IMR-90 (cell line): Measurements from ENCODE around the gene PSMB2. TPM values are rescaled to one million over a fixed set of nuclear protein-coding genes. Genes with fewer than 3 reads are reported as not detected.

Source experiments
- ATAC-seq: fragments of 200-7000 bp; cut with Tn5 transposase; 2 replicates; pipeline ENCODE4 v1.9.1; 2020; ENCODE audit warnings: low read depth, mild to moderate bottlenecking, moderate library complexity
- BruUV-seq: library from RNA; stranded (reverse); fragments of 400-500 nt; replicated peaks from 2 replicates; lab custom pipeline; 2021; lab: Mats Ljungman, UMichigan
- CTCF ChIA-PET: fragments of 300-600 bp; formaldehyde crosslinking; extraction: SDS; loops from one replicate; lab custom pipeline; 2021; ENCODE audit warnings: antibody characterized with exemption; lab: Yijun Ruan, JAX
- POLR2A ChIA-PET: fragments of 300-600 bp; sonication (Branson Sonifier 250); formaldehyde crosslinking; loops from one replicate; lab custom pipeline; 2022; ENCODE audit warnings: antibody characterized with exemption; ENCODE audit not compliant: unreplicated experiment; lab: Charles Lee
- DNase-seq: peaks from one replicate; pipeline ENCODE4 v3.0.0; 2013
- H2AFZ ChIP-seq: replicated peaks from 2 replicates; pipeline ENCODE3; 2013; ENCODE audit warnings: low read length, mild to moderate bottlenecking; ENCODE audit not compliant: poor library complexity
- H2AK5ac ChIP-seq: 2 replicates; pipeline ENCODE4 v1.6.1; 2013; ENCODE audit warnings: low read depth, low read length, inconsistent platforms
- H2AK9ac ChIP-seq: replicated peaks from 2 replicates; pipeline ENCODE3; 2013; ENCODE audit warnings: mild to moderate bottlenecking, low read depth, low read length, moderate library complexity; ENCODE audit not compliant: poor library complexity
- H2BK120ac ChIP-seq: 2 replicates; pipeline ENCODE4 v1.6.1; 2013; ENCODE audit warnings: low read depth, low read length, inconsistent platforms
- H2BK15ac ChIP-seq: 3 replicates; pipeline ENCODE4 v1.6.1; 2013; ENCODE audit warnings: low read depth, low read length, inconsistent platforms
- H2BK20ac ChIP-seq: 2 replicates; pipeline ENCODE4 v1.6.1; 2013; ENCODE audit warnings: low read depth, mild to moderate bottlenecking, inconsistent platforms, low read length, moderate library complexity
- H2BK5ac ChIP-seq: 2 replicates; pipeline ENCODE4 v1.6.1; 2013; ENCODE audit warnings: mild to moderate bottlenecking, low read depth, low read length, inconsistent platforms; ENCODE audit not compliant: poor library complexity, severe bottlenecking
- H3K14ac ChIP-seq: replicated peaks from 2 replicates; pipeline ENCODE4 v1.6.1; 2013; ENCODE audit warnings: low read depth, low read length, inconsistent platforms
- H3K18ac ChIP-seq: 2 replicates; pipeline ENCODE4 v1.6.1; 2013; ENCODE audit warnings: low read depth, low read length, control low read depth
- H3K23ac ChIP-seq: 2 replicates; pipeline ENCODE4 v1.6.1; 2013; ENCODE audit warnings: low read depth, low read length, inconsistent platforms
- H3K27ac ChIP-seq: 2 replicates; pipeline ENCODE4 v1.5.1; 2013; ENCODE audit warnings: mild to moderate bottlenecking, control low read depth, low read length; ENCODE audit not compliant: insufficient read depth
- H3K27me3 ChIP-seq: 2 replicates; pipeline ENCODE4 v1.6.1; 2013; ENCODE audit warnings: low read length; ENCODE audit not compliant: control insufficient read depth, insufficient read depth
- H3K36me3 ChIP-seq: 2 replicates; pipeline ENCODE4 v1.6.1; 2013; ENCODE audit warnings: low read length, mixed read lengths; ENCODE audit not compliant: control insufficient read depth, insufficient read depth
- H3K4ac ChIP-seq: 2 replicates; pipeline ENCODE4 v1.6.1; 2013; ENCODE audit warnings: low read depth, low read length, inconsistent platforms
- H3K4me1 ChIP-seq: 2 replicates; pipeline ENCODE4 v1.6.1; 2013; ENCODE audit warnings: low read length, mixed read lengths; ENCODE audit not compliant: control insufficient read depth, insufficient read depth
- H3K4me2 ChIP-seq: 2 replicates; pipeline ENCODE4 v1.6.1; 2013; ENCODE audit warnings: low read depth, mild to moderate bottlenecking, control low read depth, low read length, moderate library complexity
- H3K4me3 ChIP-seq: 2 replicates; pipeline ENCODE4 v1.5.1; 2013; ENCODE audit warnings: low read depth, mild to moderate bottlenecking, control low read depth, low read length, moderate library complexity; ENCODE audit not compliant: insufficient read depth
- H3K56ac ChIP-seq: 2 replicates; pipeline ENCODE4 v1.6.1; 2013; ENCODE audit warnings: low read length, inconsistent platforms; ENCODE audit not compliant: insufficient read depth; ENCODE audit errors: extremely low read depth
- H3K79me1 ChIP-seq, 2 experiments: 2 replicates each; pipeline ENCODE4 v1.6.1; 2013; ENCODE audit warnings: low read length in 2 of 2, inconsistent platforms in 1 of 2, low read depth in 1 of 2
- H3K9ac ChIP-seq: 2 replicates; pipeline ENCODE4 v1.6.1; 2013; ENCODE audit warnings: low read depth, low read length, control low read depth
- H3K9me1 ChIP-seq: 2 replicates; pipeline ENCODE4 v1.6.1; 2013; ENCODE audit warnings: low read length, inconsistent platforms; ENCODE audit not compliant: insufficient read depth
- H3K9me3 ChIP-seq: 2 replicates; pipeline ENCODE4 v1.6.1; 2013; ENCODE audit warnings: low read length; ENCODE audit not compliant: control insufficient read depth, insufficient read depth
- H4K20me1 ChIP-seq: 2 replicates; pipeline ENCODE4 v1.6.1; 2013; ENCODE audit warnings: low read length, inconsistent platforms; ENCODE audit not compliant: insufficient read depth
- H4K5ac ChIP-seq: 2 replicates; pipeline ENCODE4 v1.6.1; 2013; ENCODE audit warnings: mild to moderate bottlenecking, low read depth, low read length, control low read depth
- H4K8ac ChIP-seq, 2 experiments: 2 replicates each; pipeline ENCODE4 v1.6.1; 2013; ENCODE audit warnings: low read depth in 2 of 2, low read length in 2 of 2, control low read depth in 1 of 2, inconsistent platforms in 1 of 2
- H4K91ac ChIP-seq: 2 replicates; pipeline ENCODE4 v1.6.1; 2013; ENCODE audit warnings: low read depth, low read length, inconsistent platforms; ENCODE audit not compliant: insufficient read depth
- MAFK ChIP-seq: IDR thresholded peaks from 2 replicates; pipeline ENCODE4 v1.6.1; 2012; ENCODE audit warnings: low read depth, low read length, improper control_type of control experiment
- WGBS, 2 experiments: methylation state at CpG; one replicate each; pipeline versions ENCODE4 v1.1.5 to v1.1.7; 2013; ENCODE audit warnings: missing lambda C conversion rate in 2 of 2; ENCODE audit not compliant: insufficient read length in 1 of 2; ENCODE audit errors: extremely low coverage in 2 of 2; 5-methylcytosine and 5-hydroxymethylcytosine counted together
- dilution Hi-C: fragments of 300-500 bp; cut with HindIII; formaldehyde crosslinking; loops from one replicate; pipeline ENCODE4 v1.14.3; 2018; ENCODE audit warnings: low sequenced_read_pairs; ENCODE audit not compliant: unreplicated experiment
- in situ Hi-C: fragments of 300-500 bp; cut with MboI; formaldehyde crosslinking; loops from 3 replicates; pipeline ENCODE4 v1.14.3; 2019; ENCODE audit warnings: low sequenced_read_pairs, inconsistent platforms, mixed read lengths
- intact Hi-C: fragments of 100-400 bp; cut with micrococcal nuclease; formaldehyde crosslinking; loops from 2 replicates; pipeline ENCODE4 v1.10.0; 2022
- polyA plus RNA-seq, 3 experiments: library from polyadenylated mRNA; depleted of rRNA; stranded (reverse); fragments of >200 nt; gene quantifications; 2 replicates each; pipeline ENCODE4 v1.2.3, GENCODE V29; 2012; ENCODE audit warnings: low replicate concordance in 1 of 3
- total RNA-seq: library from RNA; depleted of rRNA; stranded (reverse); fragments of >200 nt; gene quantifications from 2 replicates; pipeline ENCODE4 v1.2.3, GENCODE V29; 2012

PSMB2 gene
- total and polyA plus RNA-seq, 2 of the 4 experiments (the other 2 are of a cell fraction) = 23.8 to 86.2 TPM

DNA sequence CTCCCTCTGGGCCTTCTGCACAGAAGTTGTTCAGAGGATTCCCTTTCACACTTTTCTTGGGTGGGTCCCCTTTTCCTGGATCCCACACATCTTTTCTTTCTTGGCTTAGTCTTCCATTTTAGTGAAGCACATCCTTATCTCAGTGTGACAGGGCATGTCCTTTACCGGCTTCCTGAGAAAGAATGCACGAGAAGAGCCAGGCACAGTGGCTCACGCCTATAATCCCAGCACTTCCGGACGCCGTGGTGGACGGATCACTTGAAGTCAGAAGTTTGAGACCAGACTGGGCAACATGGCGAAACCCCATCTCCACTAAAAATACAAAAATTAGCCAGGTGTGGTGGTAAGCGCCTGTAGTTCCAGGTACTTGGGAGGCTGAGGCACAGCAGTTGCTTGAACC is 22.1 kb upstream of the PSMB2 start:
- H2AK9ac ChIP-seq = no peak overlapping the region
- no peak overlapping the region for H3K9ac ChIP-seq
- no peaks in the 10 kb centered on the region for H3K36me3 ChIP-seq
- H2BK15ac ChIP-seq = no peak overlapping the region
- no peak overlapping the region for H4K8ac ChIP-seq
- ATAC-seq (no peak), DNase-seq (no peak)
- H4K20me1 ChIP-seq = no peaks in the 10 kb centered on the region
- H3K9me1 ChIP-seq = no peaks in the 10 kb centered on the region
- no TSS peak for BruUV-seq
- H4K5ac ChIP-seq = no peak overlapping the region
- ChIA-PET CTCF (no interaction called here), POLR2A (no interaction called here)
- 70% methylated on average over 3 of the region's 9 CpGs; no CpG with 5 or more reads in 1 of the 2 experiments for WGBS, 2 experiments
- intact Hi-C loops = no loop called here
- H3K4ac ChIP-seq = no peak overlapping the region
- H3K9me3 ChIP-seq = no peaks in the 10 kb centered on the region
- H3K23ac ChIP-seq = no peak overlapping the region
- H2AK5ac ChIP-seq = no peak overlapping the region
- H3K79me1 ChIP-seq = no peaks in the 10 kb centered on the region
- no peak overlapping the region for H3K14ac ChIP-seq
- H2BK120ac ChIP-seq = no peak overlapping the region
- H2AFZ ChIP-seq = no peak overlapping the region
- H3K27ac ChIP-seq = no peak overlapping the region
- in situ Hi-C loops = no loop called here
- H3K56ac ChIP-seq = no peak overlapping the region
- no peak overlapping the region for H4K91ac ChIP-seq
- H3K4me1 ChIP-seq = no peaks in the 10 kb centered on the region
- no peak overlapping the region for H3K4me2 ChIP-seq
- H3K27me3 ChIP-seq = peaks cover 11% of the 10 kb centered on the region
- dilution Hi-C loops = no loop called here
- no peak overlapping the region for H3K4me3 ChIP-seq
- no peak overlapping the region for H2BK20ac ChIP-seq
- no peak for TF ChIP-seq MAFK
- H3K18ac ChIP-seq = no peak overlapping the region
- no peak overlapping the region for H2BK5ac ChIP-seq
